T-helper 22 cell (primary cell): ENCODE measurements around the gene RHD.
"Not testable (repeated sequence)": the region's sequence is repeated elsewhere in the genome, so short reads cannot be mapped to it uniquely, and the experiment has no call there.

ENCODE experiments used
- DNase-seq: peaks from one replicate; pipeline ENCODE4 v3.0.0-alpha.2; 2020; ENCODE audit warnings: low read depth

RHD gene

GRCh38 chr1:25308168-25308567 is 35.9 kb downstream of the RHD start:
- DNase-seq = not testable (repeated sequence)

- DNase-seq = not testable (repeated sequence)
These were observed 36.8 kb downstream of the RHD start for GRCh38 chr1:25309085-25309484.

GRCh38 chr1:25309486-25309885 is 37.2 kb downstream of the RHD start:
- not testable (repeated sequence) for DNase-seq

- not testable (repeated sequence) for DNase-seq
These were observed 40.6 kb downstream of the RHD start for GRCh38 chr1:25312806-25313470.

DNA sequence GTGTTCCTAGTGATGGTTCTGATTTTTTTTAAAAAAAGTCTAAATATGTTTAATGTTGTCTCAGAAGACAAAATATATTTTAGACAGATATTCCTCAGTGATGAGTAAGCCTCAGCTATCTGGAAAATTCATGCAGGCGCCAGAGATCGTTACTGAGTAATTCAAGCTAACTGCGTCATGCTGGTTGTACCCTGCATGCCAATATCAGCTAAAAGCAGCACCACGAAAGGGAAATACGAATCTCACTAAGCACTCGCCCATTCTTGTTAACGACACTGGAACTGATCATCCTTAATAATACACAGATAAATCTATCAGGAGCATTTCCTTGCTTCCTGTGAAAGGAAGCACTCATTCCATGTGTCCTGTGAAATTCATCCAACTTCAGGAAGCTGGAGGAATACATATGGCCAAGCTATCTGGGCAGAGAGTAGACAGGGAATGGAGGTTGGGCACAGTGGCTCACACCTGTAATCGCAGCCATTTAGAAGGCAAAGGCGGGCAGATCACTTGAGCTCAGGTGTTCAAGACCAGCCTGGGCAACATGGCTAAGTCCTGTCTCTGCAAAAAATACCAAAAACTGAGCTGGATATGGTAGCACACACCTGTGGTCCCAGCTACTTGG is 48.1 kb downstream of the RHD start:
- DNase-seq = not testable (repeated sequence)

DNA sequence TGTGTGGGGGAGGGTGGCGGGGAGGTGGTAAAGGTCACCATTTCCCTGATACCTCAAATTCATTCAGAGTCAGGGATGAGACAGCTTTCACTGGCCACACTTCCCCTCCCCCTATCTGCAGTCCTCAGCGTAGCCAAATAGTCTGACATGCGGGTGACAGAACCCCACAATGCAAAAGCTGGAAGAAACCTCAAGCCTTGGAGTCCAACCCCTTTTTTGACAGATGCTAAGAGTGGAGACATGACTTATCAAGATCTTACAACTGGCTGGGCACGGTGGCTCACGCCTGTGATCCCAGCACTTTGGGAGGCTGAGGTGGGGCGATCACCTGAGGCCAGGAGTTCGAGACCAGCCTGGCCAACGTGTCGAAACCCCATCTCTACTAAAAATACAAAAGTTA is 49.8 kb downstream of the RHD start:
- DNase-seq = not testable (repeated sequence)

DNA sequence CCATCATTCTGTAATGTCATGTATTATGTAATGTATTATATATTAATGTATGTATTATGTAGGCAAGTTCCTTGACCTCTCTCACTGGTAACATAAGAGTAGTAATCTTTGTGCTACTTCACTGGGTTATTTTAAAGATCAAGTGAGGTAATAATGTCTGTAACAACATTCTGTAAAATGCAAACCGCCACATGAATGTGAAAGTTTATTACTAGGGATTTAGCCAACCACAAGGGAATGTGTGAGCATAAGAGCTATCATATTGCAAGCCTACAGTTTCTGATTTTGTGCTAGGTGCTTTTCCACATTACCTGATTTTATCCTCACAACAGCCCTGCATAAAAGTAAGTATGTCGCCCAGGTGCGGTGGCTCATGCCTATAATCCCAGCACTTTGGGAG is 52.1 kb downstream of the RHD start:
- DNase-seq = not testable (repeated sequence)

DNA sequence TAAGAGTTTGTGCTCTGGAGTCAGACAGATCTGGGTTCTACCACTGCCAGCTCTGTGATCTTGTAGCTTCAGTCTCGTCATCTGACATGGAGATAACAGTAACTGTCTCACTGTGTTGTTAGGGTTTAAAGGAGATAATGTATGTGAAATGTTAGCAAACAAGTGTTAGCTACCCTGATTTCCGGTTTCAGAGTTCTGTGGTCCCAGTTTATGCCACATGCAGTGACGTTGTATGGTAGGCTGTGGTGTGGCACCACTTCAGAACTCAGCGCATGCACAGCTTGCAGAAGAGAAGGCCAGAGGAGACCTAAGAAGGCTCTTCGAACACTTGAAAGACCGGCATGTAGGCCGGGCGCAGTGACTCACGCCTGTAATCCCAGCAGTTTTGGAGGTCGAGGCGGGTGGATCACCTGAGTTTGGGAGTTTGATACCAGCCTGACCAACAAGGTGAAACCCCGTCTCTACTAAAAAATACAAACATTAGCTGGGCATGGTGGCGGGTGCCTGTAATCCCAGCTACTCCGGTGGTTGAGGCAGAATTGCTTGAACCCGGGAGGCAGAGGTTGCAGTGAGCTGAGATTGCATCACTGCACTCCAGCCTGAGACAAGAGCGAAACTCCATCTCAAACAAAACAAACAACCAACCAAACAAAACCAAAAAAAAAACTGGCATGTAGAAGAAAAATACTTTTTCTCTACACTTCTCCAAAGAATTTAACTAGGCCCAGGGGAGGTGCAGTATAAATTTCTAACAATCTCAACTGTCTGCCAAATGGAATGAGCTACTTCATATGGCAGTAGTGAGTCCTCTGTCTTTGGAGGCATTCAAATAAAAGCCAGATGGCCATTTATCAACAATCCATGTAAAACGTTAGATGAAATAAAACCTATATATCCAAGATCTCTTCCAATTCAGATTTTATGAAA is 55.8 kb downstream of the RHD start:
- DNase-seq = not testable (repeated sequence)

DNA sequence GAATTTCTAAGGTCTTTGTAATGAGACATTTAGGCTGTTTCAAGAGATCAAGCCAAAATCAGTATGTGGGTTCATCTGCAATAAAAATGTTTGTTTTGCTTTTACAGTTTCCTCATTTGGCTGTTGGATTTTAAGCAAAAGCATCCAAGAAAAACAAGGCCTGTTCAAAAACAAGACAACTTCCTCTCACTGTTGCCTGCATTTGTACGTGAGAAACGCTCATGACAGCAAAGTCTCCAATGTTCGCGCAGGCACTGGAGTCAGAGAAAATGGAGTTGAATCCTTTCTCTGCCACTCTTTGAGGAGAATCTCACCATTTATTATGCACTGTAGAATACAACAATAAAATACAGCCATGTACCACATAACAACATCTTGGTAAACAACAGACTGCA is 56.5 kb downstream of the RHD start:
- not testable (repeated sequence) for DNase-seq

- not testable (repeated sequence) for DNase-seq
These were observed 57.0 kb downstream of the RHD start for GRCh38 chr1:25329336-25329735.

GRCh38 chr1:25329950-25330349 is 57.6 kb downstream of the RHD start:
- not testable (repeated sequence) for DNase-seq

- not testable (repeated sequence) for DNase-seq
These were observed 64.6 kb downstream of the RHD start for GRCh38 chr1:25336922-25337354.

DNA sequence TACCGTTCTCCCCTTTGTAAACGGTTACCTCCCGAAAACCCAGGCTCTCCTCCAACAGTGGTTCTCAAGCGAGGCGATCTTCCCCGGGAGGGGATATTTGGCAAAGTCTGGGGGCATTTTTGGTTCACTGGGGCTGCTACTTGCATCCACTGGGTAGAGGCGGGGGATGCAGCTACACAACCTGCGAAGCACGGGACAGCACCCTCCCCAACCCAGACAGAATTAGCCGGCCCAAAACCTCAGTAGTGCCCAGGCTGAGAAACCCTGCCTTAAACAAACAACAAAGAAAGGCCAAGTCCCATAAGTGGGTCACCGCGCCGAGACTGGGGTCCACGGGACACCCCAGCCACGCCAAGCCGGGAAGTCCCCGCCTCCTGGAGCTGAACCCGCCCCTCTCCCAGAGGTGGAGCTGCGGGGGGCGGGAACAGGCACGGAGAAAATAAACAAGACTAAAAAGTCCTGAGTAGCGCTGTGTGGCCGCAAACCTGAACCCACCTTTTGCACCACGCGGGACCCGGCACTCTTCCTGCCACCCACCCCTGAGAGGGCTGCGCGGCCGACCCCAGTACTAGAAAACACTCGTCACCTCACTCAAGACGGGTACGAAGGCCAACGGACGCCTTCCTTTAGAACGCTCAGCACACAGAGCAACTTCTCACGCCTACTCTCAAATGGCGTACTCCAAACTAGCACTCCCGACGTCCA is 65.3 kb downstream of the RHD start:
- peak; percentile 29 for DNase-seq

GRCh38 chr1:25338188-25338981 is 66.1 kb downstream of the RHD start, which contains the start of gene TMEM50A:
Gene TMEM50A (plus strand): TSS chr1:25338334. CDS start chr1:25340487, 2,153 bp downstream.
- DNase-seq = peak; percentile 81

- no peak for DNase-seq
These were observed 66.7 kb downstream of the RHD start for GRCh38 chr1:25338986-25339385.

DNA sequence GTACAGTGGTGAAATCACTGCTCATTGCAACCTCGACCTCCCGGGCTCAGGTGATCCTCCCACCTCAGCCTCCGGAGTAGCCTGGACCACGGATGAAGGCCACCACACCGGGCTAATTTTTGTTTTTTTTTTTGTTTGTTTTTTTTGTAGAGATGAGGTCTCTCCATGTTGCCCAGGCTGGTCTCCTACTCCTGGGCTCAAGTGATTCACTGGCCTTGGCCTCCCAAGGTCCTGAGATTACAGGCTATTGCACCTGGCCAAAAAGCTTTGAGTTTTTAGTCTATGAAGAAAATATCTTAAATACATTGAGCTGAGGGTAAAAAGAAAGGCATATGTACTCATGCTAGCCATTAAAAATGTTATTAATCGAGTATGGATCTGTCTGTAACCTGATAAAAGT is 69.4 kb downstream of the RHD start:
- DNase-seq = no peak

- no peak for DNase-seq
These were observed 70.5 kb downstream of the RHD start for GRCh38 chr1:25342846-25343245.

DNA sequence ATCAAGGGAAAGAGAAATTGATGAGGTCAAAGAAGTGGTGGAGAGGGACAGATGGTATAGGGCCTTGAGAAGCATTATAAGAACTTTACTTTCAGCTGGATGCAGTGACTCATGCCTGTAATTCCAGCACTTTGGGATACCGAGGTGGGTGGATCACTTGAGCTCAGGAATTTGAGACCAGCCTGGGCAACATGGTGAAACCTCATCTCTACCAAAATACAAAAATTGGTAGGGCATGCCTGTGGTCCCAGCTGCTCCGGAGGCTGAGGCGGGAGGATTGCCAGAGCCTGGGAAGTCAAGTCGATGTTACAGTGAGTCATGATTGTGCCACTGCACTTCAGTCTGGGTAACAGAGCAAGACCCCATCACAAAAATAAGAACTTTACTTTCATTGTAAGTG is 71.6 kb downstream of the RHD start:
- no peak for DNase-seq

DNA sequence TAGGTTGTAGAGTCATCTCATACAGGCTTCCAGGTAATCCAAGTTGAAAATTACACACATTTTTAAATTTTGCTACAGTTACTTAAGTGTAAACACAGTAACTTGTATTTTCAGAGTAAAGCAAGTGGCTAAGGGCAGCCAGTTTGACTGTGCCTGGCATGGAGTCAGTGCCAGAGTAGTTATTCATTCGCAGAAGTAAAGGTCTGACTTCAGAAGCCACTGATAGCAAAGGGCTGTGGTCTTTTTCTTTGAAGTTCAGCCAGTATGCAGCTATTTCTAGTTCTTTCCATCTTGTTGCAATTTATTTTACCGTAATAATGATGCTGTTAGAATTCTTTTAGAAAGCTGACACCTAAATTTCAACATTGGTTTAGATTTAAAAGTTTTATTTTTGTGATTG is 75.2 kb downstream of the RHD start:
- DNase-seq = no peak

- DNase-seq = no peak
These were observed 77.3 kb downstream of the RHD start for GRCh38 chr1:25349606-25350005.

- no peak for DNase-seq
These were observed 83.6 kb downstream of the RHD start for GRCh38 chr1:25355841-25356395.
